Immature natural killer cell (primary cell): ENCODE data around the gene GULP1. TPM values are rescaled to one million over a fixed set of nuclear protein-coding genes. Genes with fewer than 3 reads are reported as not detected.
"Not testable (repeated sequence)": the region's sequence is repeated elsewhere in the genome, so short reads cannot be mapped to it uniquely, and the experiment has no call there.

Experiments used
- DNase-seq, 3 donors: peaks; one replicate each; pipeline ENCODE4 v3.0.0; 2022; ENCODE audit warnings: mixed read lengths in 1 of 3
- H3K27ac Mint-ChIP-seq, 6 donors: one replicate each; pipeline ENCODE4 v1.8.0; 2020; ENCODE audit warnings: mixed read lengths in 6 of 6, mild to moderate bottlenecking in 5 of 6, inconsistent platforms in 4 of 6, moderate library complexity in 3 of 6
- H3K27me3 Mint-ChIP-seq, 3 donors: one replicate each; pipeline ENCODE4 v1.8.0; 2020 to 2021; ENCODE audit warnings: low read depth in 3 of 3, mild to moderate bottlenecking in 3 of 3, mixed read lengths in 3 of 3, moderate library complexity in 3 of 3, inconsistent platforms in 1 of 3
- H3K36me3 Mint-ChIP-seq, 3 donors: one replicate each; pipeline ENCODE4 v1.8.0; 2020; ENCODE audit warnings: mixed read lengths in 3 of 3, inconsistent platforms in 2 of 3, mild to moderate bottlenecking in 2 of 3
- H3K4me1 Mint-ChIP-seq, 2 donors: one replicate each; pipeline ENCODE4 v1.8.0; 2020; ENCODE audit warnings: inconsistent platforms in 2 of 2, mild to moderate bottlenecking in 2 of 2, mixed read lengths in 2 of 2, moderate library complexity in 1 of 2
- H3K4me3 Mint-ChIP-seq, 5 donors: one replicate each; pipeline ENCODE4 v1.8.0; 2020; ENCODE audit warnings: mild to moderate bottlenecking in 5 of 5, mixed read lengths in 5 of 5, inconsistent platforms in 3 of 5, moderate library complexity in 3 of 5
- H3K9me3 Mint-ChIP-seq, 6 donors: one replicate each; pipeline ENCODE4 v1.8.0; 2020; ENCODE audit warnings: mild to moderate bottlenecking in 6 of 6, mixed read lengths in 6 of 6, inconsistent platforms in 4 of 6, moderate library complexity in 3 of 6
- polyA plus RNA-seq, 3 donors: library from polyadenylated mRNA; unstranded; fragments of 300-500 nt; fragmentation: Illumina TruSeq; gene quantifications; one replicate each; pipeline ENCODE4 v1.2.3, GENCODE V29; 2021

The GULP1 gene
- polyA plus RNA-seq, 3 donors from 2014 or later: not detected

- DNase-seq: no peak
- Mint-ChIP-seq H3K27me3 (peaks cover 0 to 1% (median 0%) of the 10 kb centered on the region in 3 donors), H3K36me3 (no peaks in the 10 kb centered on the region), H3K4me3 (no peak overlapping the region), H3K27ac (no peak overlapping the region), H3K4me1 (no peaks in the 10 kb centered on the region), H3K9me3 (peaks cover 0 to 39% (median 16%) of the 10 kb centered on the region in 6 donors)
These were observed 13.1 kb upstream of the GULP1 start for GRCh38 chr2:188278388-188279092.

- H3K36me3 Mint-ChIP-seq: no peaks in the 10 kb centered on the region
- no peak for DNase-seq
- no peaks in the 10 kb centered on the region for H3K4me1 Mint-ChIP-seq
- H3K4me3 Mint-ChIP-seq: no peak overlapping the region
- H3K9me3 Mint-ChIP-seq: peaks cover 0 to 39% (median 16%) of the 10 kb centered on the region in 6 donors
- H3K27ac Mint-ChIP-seq: no peak overlapping the region
- peaks cover 0 to 1% (median 0%) of the 10 kb centered on the region in 3 donors for H3K27me3 Mint-ChIP-seq
These were observed 12.6 kb upstream of the GULP1 start for GRCh38 chr2:188279093-188279445.

GRCh38 chr2:188280811-188281222, 10.9 kb upstream of the GULP1 start:
- no peaks in the 10 kb centered on the region for H3K4me1 Mint-ChIP-seq
- peaks cover 2 to 34% (median 12%) of the 10 kb centered on the region in 6 donors for H3K9me3 Mint-ChIP-seq
- no peak for DNase-seq
- peaks cover 0 to 1% (median 0%) of the 10 kb centered on the region in 3 donors for H3K27me3 Mint-ChIP-seq
- H3K4me3 Mint-ChIP-seq: no peak overlapping the region
- H3K36me3 Mint-ChIP-seq: no peaks in the 10 kb centered on the region
- H3K27ac Mint-ChIP-seq: no peak overlapping the region

GRCh38 chr2:188282907-188283306, 8.8 kb upstream of the GULP1 start:
- Mint-ChIP-seq H3K36me3 (peaks cover 0 to 2% (median 0%) of the 10 kb centered on the region in 3 donors), H3K27me3 (peaks cover 0 to 1% (median 0%) of the 10 kb centered on the region in 3 donors), H3K27ac (no peak overlapping the region), H3K9me3 (peaks cover 2 to 44% (median 14%) of the 10 kb centered on the region in 6 donors), H3K4me1 (no peaks in the 10 kb centered on the region), H3K4me3 (no peak overlapping the region)
- DNase-seq: no peak

GRCh38 chr2:188284251-188284650, 7.4 kb upstream of the GULP1 start:
- not testable (repeated sequence) for H3K36me3 Mint-ChIP-seq, H3K4me1 Mint-ChIP-seq, DNase-seq, H3K27me3 Mint-ChIP-seq, H3K4me3 Mint-ChIP-seq, H3K27ac Mint-ChIP-seq
- H3K9me3 Mint-ChIP-seq: peaks cover 2 to 51% (median 16%) of the 10 kb centered on the region in 6 donors

GRCh38 chr2:188285049-188285448, 6.6 kb upstream of the GULP1 start:
- Mint-ChIP-seq H3K27ac (no peak overlapping the region), H3K27me3 (peaks cover 0 to 1% (median 0%) of the 10 kb centered on the region in 3 donors), H3K36me3 (peaks cover 0 to 3% (median 0%) of the 10 kb centered on the region in 3 donors), H3K9me3 (peaks cover 2 to 55% (median 16%) of the 10 kb centered on the region in 6 donors), H3K4me1 (no peaks in the 10 kb centered on the region), H3K4me3 (no peak overlapping the region)
- no peak for DNase-seq

- Mint-ChIP-seq H3K27me3 (peaks cover 0 to 1% (median 0%) of the 10 kb centered on the region in 3 donors), H3K27ac (no peak overlapping the region), H3K9me3 (peaks cover 2 to 51% (median 18%) of the 10 kb centered on the region in 6 donors), H3K4me1 (no peaks in the 10 kb centered on the region), H3K36me3 (peaks cover 0 to 3% (median 0%) of the 10 kb centered on the region in 3 donors), H3K4me3 (no peak overlapping the region)
- no peak for DNase-seq
These were observed 5.9 kb upstream of the GULP1 start for GRCh38 chr2:188285774-188286173.

GRCh38 chr2:188291142-188291616, 495 bp upstream of the GULP1 start:
- peaks cover 0 to 5% (median 2%) of the 10 kb centered on the region in 3 donors for H3K27me3 Mint-ChIP-seq
- no peak for DNase-seq
- no peak overlapping the region for H3K4me3 Mint-ChIP-seq
- H3K9me3 Mint-ChIP-seq: peaks cover 6 to 37% (median 22%) of the 10 kb centered on the region in 6 donors
- H3K36me3 Mint-ChIP-seq: peaks cover 0 to 3% (median 3%) of the 10 kb centered on the region in 3 donors
- no peaks in the 10 kb centered on the region for H3K4me1 Mint-ChIP-seq
- no peak overlapping the region for H3K27ac Mint-ChIP-seq

- peaks cover 0 to 5% (median 2%) of the 10 kb centered on the region in 3 donors for H3K27me3 Mint-ChIP-seq
- H3K27ac Mint-ChIP-seq: no peak overlapping the region
- H3K9me3 Mint-ChIP-seq: peaks cover 6 to 33% (median 21%) of the 10 kb centered on the region in 6 donors
- peaks cover 0 to 3% (median 3%) of the 10 kb centered on the region in 3 donors for H3K36me3 Mint-ChIP-seq
- no peak overlapping the region for H3K4me3 Mint-ChIP-seq
- no peaks in the 10 kb centered on the region for H3K4me1 Mint-ChIP-seq
- DNase-seq: no peak
These were observed 920 bp downstream of the GULP1 start for GRCh38 chr2:188292348-188293239.

- Mint-ChIP-seq H3K27me3 (peaks cover 0 to 5% (median 2%) of the 10 kb centered on the region in 3 donors), H3K27ac (no peak overlapping the region), H3K36me3 (peaks cover 0 to 3% (median 0%) of the 10 kb centered on the region in 3 donors), H3K4me3 (no peak overlapping the region), H3K9me3 (peaks cover 6 to 28% (median 14%) of the 10 kb centered on the region in 6 donors), H3K4me1 (no peaks in the 10 kb centered on the region)
- no peak for DNase-seq
These were observed 2.1 kb downstream of the GULP1 start for GRCh38 chr2:188293601-188294351.

GRCh38 chr2:188294352-188294926, 2.8 kb downstream of the GULP1 start:
- Mint-ChIP-seq H3K4me3 (no peak overlapping the region), H3K36me3 (peaks cover 0 to 3% (median 0%) of the 10 kb centered on the region in 3 donors), H3K27me3 (peaks cover 0 to 5% (median 2%) of the 10 kb centered on the region in 3 donors), H3K9me3 (peaks cover 6 to 28% (median 16%) of the 10 kb centered on the region in 6 donors), H3K4me1 (no peaks in the 10 kb centered on the region), H3K27ac (no peak overlapping the region)
- DNase-seq: no peak

GRCh38 chr2:188295067-188295685, 3.5 kb downstream of the GULP1 start:
- Mint-ChIP-seq H3K27me3 (peaks cover 0 to 5% (median 4%) of the 10 kb centered on the region in 3 donors), H3K36me3 (peaks cover 0 to 3% (median 0%) of the 10 kb centered on the region in 3 donors), H3K27ac (no peak overlapping the region), H3K4me3 (no peak overlapping the region), H3K9me3 (peaks cover 6 to 28% (median 18%) of the 10 kb centered on the region in 6 donors), H3K4me1 (no peaks in the 10 kb centered on the region)
- DNase-seq: no peak
